ENCODE results near the gene SLC12A7. TPM values are rescaled to one million over a fixed set of nuclear protein-coding genes. Genes with fewer than 3 reads are reported as not detected.

Gene SLC12A7
- total RNA-seq, 6 experiments from 2014 or later = 0.07 to 0.09 (median 0.09) TPM; not detected in 3

- no peaks in the 10 kb centered on the region for H3K4me1 Mint-ChIP-seq (ENCODE audit: low read depth)
- TF ChIP-seq, protein P1, sequence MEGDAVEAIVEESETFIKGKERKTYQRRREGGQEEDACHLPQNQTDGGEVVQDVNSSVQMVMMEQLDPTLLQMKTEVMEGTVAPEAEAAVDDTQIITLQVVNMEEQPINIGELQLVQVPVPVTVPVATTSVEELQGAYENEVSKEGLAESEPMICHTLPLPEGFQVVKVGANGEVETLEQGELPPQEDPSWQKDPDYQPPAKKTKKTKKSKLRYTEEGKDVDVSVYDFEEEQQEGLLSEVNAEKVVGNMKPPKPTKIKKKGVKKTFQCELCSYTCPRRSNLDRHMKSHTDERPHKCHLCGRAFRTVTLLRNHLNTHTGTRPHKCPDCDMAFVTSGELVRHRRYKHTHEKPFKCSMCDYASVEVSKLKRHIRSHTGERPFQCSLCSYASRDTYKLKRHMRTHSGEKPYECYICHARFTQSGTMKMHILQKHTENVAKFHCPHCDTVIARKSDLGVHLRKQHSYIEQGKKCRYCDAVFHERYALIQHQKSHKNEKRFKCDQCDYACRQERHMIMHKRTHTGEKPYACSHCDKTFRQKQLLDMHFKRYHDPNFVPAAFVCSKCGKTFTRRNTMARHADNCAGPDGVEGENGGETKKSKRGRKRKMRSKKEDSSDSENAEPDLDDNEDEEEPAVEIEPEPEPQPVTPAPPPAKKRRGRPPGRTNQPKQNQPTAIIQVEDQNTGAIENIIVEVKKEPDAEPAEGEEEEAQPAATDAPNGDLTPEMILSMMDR (IDR thresholded peaks at IDR 0.05) = no peak
- no peak overlapping the region for H3K4me3 Mint-ChIP-seq
- no peak overlapping the region for H3K27ac Mint-ChIP-seq
- H3K9me3 Mint-ChIP-seq = peaks cover 10% of the 10 kb centered on the region
- no peaks in the 10 kb centered on the region for H3K36me3 Mint-ChIP-seq (ENCODE audit: low read depth)
- peaks cover 9% of the 10 kb centered on the region for H3K27me3 Mint-ChIP-seq (ENCODE audit: insufficient read depth)
- no peak for DNase-seq
Observed at GRCh38 chr5:1067141-1068121, 44.4 kb downstream of the SLC12A7 start.

DNA sequence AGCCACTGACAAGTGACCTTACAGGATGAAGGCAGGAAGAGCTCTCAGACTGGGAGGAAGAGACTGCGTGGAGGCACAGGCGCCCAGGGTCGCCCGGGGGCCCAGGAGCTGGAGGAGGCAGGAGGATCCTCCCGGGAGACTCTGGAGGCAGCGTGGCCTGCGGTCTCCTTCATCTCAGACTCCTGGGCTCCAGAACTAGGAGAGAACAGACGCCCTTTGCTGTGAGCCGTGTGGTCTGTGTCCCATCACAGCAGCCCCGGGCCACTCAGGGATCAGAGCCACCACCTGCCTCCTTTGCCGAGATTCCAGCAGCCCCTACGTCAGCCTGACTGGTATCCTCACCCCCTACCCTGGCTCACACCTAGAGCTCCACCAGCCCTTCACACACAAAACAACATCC, 45.2 kb downstream of the SLC12A7 start:
- Mint-ChIP-seq H3K4me1 (ENCODE audit: low read depth) (no peaks in the 10 kb centered on the region), H3K36me3 (ENCODE audit: low read depth) (no peaks in the 10 kb centered on the region; the same call in 1 of the 2 replicates), H3K27me3 (ENCODE audit: insufficient read depth) (peaks cover 9% of the 10 kb centered on the region), H3K9me3 (peaks cover 15% of the 10 kb centered on the region), H3K4me3 (no peak overlapping the region), H3K27ac (no peak overlapping the region)
- TF ChIP-seq, protein P1 (IDR thresholded peaks at IDR 0.05) = no peak
- DNase-seq = no peak

GRCh38 chr5:1065891-1066650, 45.8 kb downstream of the SLC12A7 start:
- Mint-ChIP-seq H3K4me1 (ENCODE audit: low read depth) (no peaks in the 10 kb centered on the region), H3K9me3 (peaks cover 15% of the 10 kb centered on the region)

DNA sequence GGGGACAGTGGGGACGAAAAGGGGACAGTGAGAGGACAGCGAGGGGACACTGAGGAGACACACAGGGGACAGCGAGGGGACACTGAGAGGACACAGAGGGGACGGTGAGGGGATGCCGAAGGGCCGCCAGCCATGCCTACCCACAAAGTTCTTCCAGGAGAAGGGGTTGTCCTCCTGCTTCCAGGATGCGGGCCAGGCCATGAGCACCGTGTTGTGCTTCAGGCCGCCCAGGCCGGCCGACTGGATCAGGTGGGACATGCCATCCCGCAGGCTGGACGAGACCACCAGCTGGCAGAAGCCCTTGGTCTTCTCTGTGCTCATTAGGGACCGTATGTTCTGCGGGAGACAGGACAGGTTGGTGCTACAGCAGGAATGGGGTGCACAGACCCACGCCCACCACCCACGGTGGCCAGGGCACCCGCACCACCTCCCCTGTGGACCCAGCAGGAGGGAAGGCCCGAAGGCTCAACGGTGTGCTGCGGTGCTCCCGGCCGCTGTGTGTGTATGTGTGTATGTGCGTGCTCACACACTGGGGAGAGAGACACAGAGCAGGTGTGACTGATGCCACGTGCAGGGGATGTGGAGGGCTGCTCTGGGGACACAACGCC, 46.6 kb downstream of the SLC12A7 start:
- no peak for DNase-seq
- no peaks in the 10 kb centered on the region; the same call in 1 of the 2 replicates for H3K36me3 Mint-ChIP-seq (ENCODE audit: low read depth)
- no peaks in the 10 kb centered on the region for H3K4me1 Mint-ChIP-seq (ENCODE audit: low read depth)
- H3K9me3 Mint-ChIP-seq = peaks cover 19% of the 10 kb centered on the region
- H3K27me3 Mint-ChIP-seq (ENCODE audit: insufficient read depth) = peaks cover 9% of the 10 kb centered on the region
- H3K4me3 Mint-ChIP-seq = no peak overlapping the region
- no peak overlapping the region for H3K27ac Mint-ChIP-seq
- TF ChIP-seq, protein P1 (IDR thresholded peaks at IDR 0.05) = no peak

More at GRCh38 chr5:1065891-1066650, 45.8 kb downstream of the SLC12A7 start:
- Mint-ChIP-seq H3K36me3 (ENCODE audit: low read depth) (no peaks in the 10 kb centered on the region; the same call in 1 of the 2 replicates), H3K27ac (no peak overlapping the region), H3K4me3 (no peak overlapping the region), H3K27me3 (ENCODE audit: insufficient read depth) (peaks cover 9% of the 10 kb centered on the region)
- TF ChIP-seq, protein P1 (IDR thresholded peaks at IDR 0.05) = no peak
- DNase-seq = no peak

- no peak overlapping the region for H3K4me3 Mint-ChIP-seq
- TF ChIP-seq, protein P1 (IDR thresholded peaks at IDR 0.05) = no peak
- H3K4me1 Mint-ChIP-seq (ENCODE audit: low read depth) = no peaks in the 10 kb centered on the region
- H3K27me3 Mint-ChIP-seq (ENCODE audit: insufficient read depth) = peaks cover 9% of the 10 kb centered on the region
- peaks cover 19% of the 10 kb centered on the region for H3K9me3 Mint-ChIP-seq
- no peak overlapping the region for H3K27ac Mint-ChIP-seq
- no peaks in the 10 kb centered on the region; the same call in 1 of the 2 replicates for H3K36me3 Mint-ChIP-seq (ENCODE audit: low read depth)
- DNase-seq = no peak
Observed at GRCh38 chr5:1064383-1065142, 47.3 kb downstream of the SLC12A7 start.

All from HFFc6 (cell line).